Ascending aorta (tissue), 2 donors: ENCODE results near the gene SHISA4. TPM values are rescaled to one million over a fixed set of nuclear protein-coding genes. Genes with fewer than 3 reads are reported as not detected.
"Not testable (repeated sequence)": the region's sequence is repeated elsewhere in the genome, so short reads cannot be mapped to it uniquely, and the experiment has no call there.

Source experiments
- DNase-seq, 2 donors: peaks; one replicate each; pipeline ENCODE4 v3.0.0-alpha.2; 2019; ENCODE audit warnings: low spot score in 2 of 2
- H3K27ac ChIP-seq, 2 donors: fragments of 200-600 bp; sonication (generic); one replicate each; pipeline ENCODE4 v1.5.1; 2016 to 2017; ENCODE audit warnings: mild to moderate bottlenecking in 1 of 2
- H3K27me3 ChIP-seq: fragments of 200-600 bp; sonication (generic); one replicate; pipeline ENCODE4 v1.5.1; 2017
- H3K36me3 ChIP-seq, 2 donors: fragments of 200-600 bp; sonication (generic); one replicate each; pipeline ENCODE4 v1.5.1; 2016
- H3K4me1 ChIP-seq, 2 donors: fragments of 200-600 bp; sonication (generic); one replicate each; pipeline ENCODE4 v1.5.1; 2016 to 2017; ENCODE audit warnings: mild to moderate bottlenecking in 1 of 2
- H3K4me3 ChIP-seq, 2 donors: fragments of 200-600 bp; sonication (generic); one replicate each; pipeline ENCODE4 v1.5.1; 2016 to 2017; ENCODE audit warnings: mild to moderate bottlenecking in 1 of 2
- H3K9me3 ChIP-seq, 2 donors: fragments of 200-600 bp; sonication (generic); one replicate each; pipeline ENCODE4 v1.5.1; 2016
- CTCF ChIP-seq, 3 experiments: fragments of 200-600 bp in 2 of 3; fragments of 450-650 bp in 1 of 3; sonication (generic) in 2 of 3; IDR thresholded peaks; one replicate each; pipeline ENCODE4 v1.5.1; 2016 to 2019; ENCODE audit warnings: antibody characterized with exemption in 3 of 3, mild to moderate bottlenecking in 1 of 3, moderate library complexity in 1 of 3
- intact Hi-C: fragments of 100-400 bp; cut with DNase I; formaldehyde crosslinking; loops from one replicate; pipeline ENCODE4 v1.15.1; 2023
- total RNA-seq: library from RNA; depleted of rRNA; stranded (reverse); fragments of >200 nt; gene quantifications from one replicate; pipeline ENCODE4 v1.1.0, GENCODE V29; 2016

The SHISA4 gene
- total RNA-seq = 62.5 TPM

DNA sequence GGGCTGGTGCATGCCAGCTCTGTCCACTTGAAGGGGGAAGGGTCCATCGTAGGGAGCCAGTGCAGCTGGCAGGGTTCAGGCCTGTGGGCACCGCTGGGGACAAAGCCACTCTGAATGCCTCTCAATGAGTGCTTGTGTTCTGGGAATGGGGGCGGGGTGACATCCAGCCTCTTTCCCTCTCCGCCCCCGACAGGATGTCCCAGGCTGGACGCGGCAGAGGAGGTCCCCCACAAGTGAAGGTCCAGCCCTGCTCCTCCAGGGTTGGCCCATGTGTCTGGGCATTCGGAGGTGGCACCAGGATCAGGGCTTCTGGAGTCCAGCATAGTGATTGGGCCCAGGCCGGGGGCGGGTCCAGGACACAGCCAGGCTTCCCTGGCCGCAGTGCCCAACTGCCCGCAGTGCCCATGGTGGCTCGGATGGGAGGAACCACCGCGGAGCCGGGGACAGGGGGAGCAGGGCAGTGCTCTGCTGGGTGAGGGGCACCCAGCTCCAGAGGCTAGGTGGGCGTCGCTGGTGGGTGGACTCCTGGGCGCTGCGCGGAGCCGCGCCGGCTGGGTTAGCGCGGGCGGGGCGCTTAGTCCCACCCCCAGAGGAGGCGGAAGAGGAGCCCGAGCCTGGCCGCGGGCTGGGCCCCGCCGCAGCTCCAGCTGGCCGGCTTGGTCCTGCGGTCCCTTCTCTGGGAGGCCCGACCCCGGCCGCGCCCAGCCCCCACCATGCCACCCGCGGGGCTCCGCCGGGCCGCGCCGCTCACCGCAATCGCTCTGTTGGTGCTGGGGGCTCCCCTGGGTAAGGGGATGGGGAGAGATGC, at the start of gene SHISA4:
SHISA4 (plus strand) TSS at position 617 of the 808 bp plus-strand sequence; CDS start at position 714, 97 bp downstream.
- no peak for TF ChIP-seq CTCF (IDR thresholded peaks at IDR 0.05)
- peak within 1 kb of the TSS; percentile 58 to 81 for H3K4me3 ChIP-seq
- H3K4me1 ChIP-seq = peaks cover 30 to 52% of the 10 kb centered on the region in 2 donors
- peak within 1 kb of the TSS; percentile 87 to 94 for H3K27ac ChIP-seq
- peak; percentile 77 to 96 for DNase-seq
- no peaks in the 10 kb centered on the region for H3K27me3 ChIP-seq
- no peaks in the 10 kb centered on the region for H3K36me3 ChIP-seq
- intact Hi-C loops = loop anchor here (2.0 to 10.0 kb wide), 2 partner anchors 60 to 246 kb away; partner anchors contain the start of gene IPO9
- H3K9me3 ChIP-seq = no peaks in the 10 kb centered on the region

DNA sequence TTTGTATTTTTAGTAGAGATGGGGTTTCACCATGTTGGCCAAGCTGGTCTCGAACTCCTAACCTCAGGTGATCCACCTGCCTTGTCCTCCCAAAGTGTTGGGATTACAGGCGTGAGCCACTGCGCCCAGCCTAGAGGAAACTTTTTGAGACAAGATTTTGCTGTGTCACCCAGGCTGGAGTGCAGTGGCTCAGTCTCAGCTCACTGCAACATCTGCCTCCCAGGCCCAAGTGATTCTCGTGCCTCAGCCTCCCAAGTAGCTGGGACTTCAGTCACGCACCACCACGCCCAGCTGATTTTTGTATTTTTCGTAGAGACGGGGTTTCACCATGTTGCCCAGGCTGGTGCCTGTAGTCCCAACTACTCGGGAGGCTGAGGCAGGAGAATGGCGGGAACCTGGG, 49.6 kb upstream of the SHISA4 start:
- intact Hi-C loops, H3K27ac ChIP-seq, H3K36me3 ChIP-seq, H3K27me3 ChIP-seq, DNase-seq, H3K4me3 ChIP-seq, H3K9me3 ChIP-seq: not testable (repeated sequence)
- peaks cover 0 to 13% of the 10 kb centered on the region in 2 donors for H3K4me1 ChIP-seq

DNA sequence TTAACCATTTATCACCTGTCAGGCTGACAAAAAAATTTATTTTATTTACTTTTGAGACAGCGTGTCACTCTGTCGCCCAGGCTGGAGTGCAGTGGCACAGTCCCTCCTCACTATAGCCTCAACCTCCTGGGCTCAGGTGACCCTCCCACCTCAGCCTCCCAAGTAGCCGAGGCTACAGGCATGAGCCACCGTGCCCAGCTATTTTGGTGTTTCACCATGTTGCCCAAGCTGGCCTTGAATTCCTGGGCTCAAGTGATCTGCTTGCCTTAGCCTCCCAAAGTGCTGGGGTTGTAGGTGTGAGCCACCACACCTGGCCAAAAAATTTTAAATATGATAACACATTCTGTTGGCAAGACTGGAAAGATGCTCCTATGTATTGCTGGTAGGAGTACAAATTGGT, 48.6 kb upstream of the SHISA4 start:
- H3K4me1 ChIP-seq = peaks cover 0 to 9% of the 10 kb centered on the region in 2 donors
- intact Hi-C loops = no loop called here
- TF ChIP-seq CTCF (IDR thresholded peaks at IDR 0.05) = no peak
- H3K9me3 ChIP-seq = no peaks in the 10 kb centered on the region
- H3K27me3 ChIP-seq = no peaks in the 10 kb centered on the region
- H3K27ac ChIP-seq = no peak overlapping the region
- H3K36me3 ChIP-seq = no peaks in the 10 kb centered on the region
- no peak for DNase-seq
- H3K4me3 ChIP-seq = no peak overlapping the region

DNA sequence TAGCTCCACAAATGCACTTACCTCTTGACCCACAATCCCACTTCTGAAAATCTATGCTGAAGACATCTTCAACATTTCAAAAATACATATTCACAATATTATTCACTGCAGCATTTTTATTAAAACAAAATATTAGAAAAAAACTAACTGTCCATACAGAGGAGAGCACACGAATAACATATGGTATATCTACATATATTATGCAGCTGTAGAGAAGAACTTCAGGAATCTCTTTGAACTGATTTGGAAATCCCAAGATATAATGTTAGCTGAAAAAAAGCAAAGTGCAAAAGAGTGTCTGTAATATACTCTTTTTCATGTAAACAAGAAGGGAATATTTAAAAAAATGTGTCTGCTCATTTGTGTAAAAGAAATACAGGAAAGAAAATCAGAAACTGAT, 48.2 kb upstream of the SHISA4 start:
- Histone ChIP-seq H3K4me3 (no peak overlapping the region), H3K36me3 (no peaks in the 10 kb centered on the region), H3K9me3 (no peaks in the 10 kb centered on the region), H3K27ac (no peak overlapping the region), H3K4me1 (peaks cover 0 to 5% of the 10 kb centered on the region in 2 donors), H3K27me3 (no peaks in the 10 kb centered on the region)
- intact Hi-C loops = no loop called here
- TF ChIP-seq CTCF (IDR thresholded peaks at IDR 0.05) = no peak
- no peak for DNase-seq

- Histone ChIP-seq H3K27me3 (no peaks in the 10 kb centered on the region), H3K4me3 (no peak overlapping the region), H3K4me1 (peaks cover 0 to 4% of the 10 kb centered on the region in 2 donors), H3K27ac (no peak overlapping the region), H3K9me3 (no peaks in the 10 kb centered on the region), H3K36me3 (no peaks in the 10 kb centered on the region)
- DNase-seq = no peak
- intact Hi-C loops = no loop called here
- TF ChIP-seq CTCF (IDR thresholded peaks at IDR 0.05) = no peak
Measured at GRCh38 chr1:201841265-201841912, 47.3 kb upstream of the SHISA4 start.

DNA sequence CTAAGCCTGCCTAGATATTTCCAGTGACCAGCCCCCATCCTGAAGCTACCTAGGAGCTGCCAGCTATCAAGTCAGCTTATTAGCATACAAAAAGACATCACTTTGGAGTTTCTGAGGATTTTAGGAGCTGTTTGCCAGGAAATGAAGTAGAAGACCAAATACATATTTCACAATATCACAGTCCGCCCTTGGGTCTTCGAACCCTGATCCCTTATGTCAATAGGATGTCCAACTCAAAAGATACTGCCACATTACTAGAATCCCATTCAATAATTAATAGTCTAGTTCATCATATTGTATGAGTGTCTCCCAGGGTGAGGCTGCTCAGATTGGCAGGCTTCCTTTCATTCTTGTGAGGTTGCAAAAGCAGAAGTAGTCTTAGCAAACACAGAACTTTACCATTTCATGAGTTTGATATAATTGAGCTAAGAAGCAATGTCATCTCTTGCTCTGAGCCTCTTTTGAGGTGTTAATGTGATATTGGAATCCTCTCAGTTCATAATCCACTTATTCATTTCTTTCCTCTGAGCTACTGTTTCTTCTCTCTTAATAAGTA, 46.1 kb upstream of the SHISA4 start:
- DNase-seq = no peak
- H3K27me3 ChIP-seq = no peaks in the 10 kb centered on the region
- peaks cover 0 to 13% of the 10 kb centered on the region in 2 donors for H3K4me1 ChIP-seq
- H3K27ac ChIP-seq = no peak overlapping the region
- no peaks in the 10 kb centered on the region for H3K36me3 ChIP-seq
- H3K9me3 ChIP-seq = no peaks in the 10 kb centered on the region
- H3K4me3 ChIP-seq = no peak overlapping the region
- intact Hi-C loops = no loop called here
- TF ChIP-seq CTCF (IDR thresholded peaks at IDR 0.05) = no peak
